ENCODE results near the gene SLC12A8. TPM values are rescaled to one million over a fixed set of nuclear protein-coding genes. Genes with fewer than 3 reads are reported as not detected.

The SLC12A8 gene
- total and polyA plus RNA-seq, 2 of the 13 experiments (the other 11 are each of a cell fraction or from before 2014, with no cell fraction given) = 0.44 to 0.71 TPM

GRCh38 chr3:125039131-125040100 lies 173.1 kb downstream of the SLC12A8 start (continued):
- no peak for TF ChIP-seq NBN (conservative IDR thresholded peaks at IDR 0.05)
- no peak for TF ChIP-seq ZSCAN12 (CRISPR knock-in tag; IDR thresholded peaks at IDR 0.05)
- no peak for TF ChIP-seq FOXK1 (CRISPR knock-in tag; IDR thresholded peaks at IDR 0.05; ENCODE audit: borderline replicate concordance, low read depth)
- TF ChIP-seq ZC3H13 (CRISPR knock-in tag; IDR thresholded peaks at IDR 0.05) = no peak
- no peak for TF ChIP-seq ZBTB7B (CRISPR knock-in tag; IDR thresholded peaks at IDR 0.05)

GRCh38 chr3:125037498-125038150 lies 174.9 kb downstream of the SLC12A8 start:
- Histone ChIP-seq H3K4me1 (ENCODE audit: insufficient read depth, low read length) (peaks cover 10% of the 10 kb centered on the region), H3K9ac (ENCODE audit: insufficient read depth, low read depth, low read length) (no peak overlapping the region), H3K27ac (ENCODE audit: extremely low read length, insufficient read depth, low read length) (no peak overlapping the region), H3K9me3 (ENCODE audit: low read length) (no peaks in the 10 kb centered on the region), H3K4me2 (ENCODE audit: low read depth, low read length) (no peak overlapping the region), H3K27me3 (ENCODE audit: control insufficient read depth in 1 of 2, insufficient read depth in 2 of 2, low read length in 2 of 2) (no peaks in the 10 kb centered on the region), H4K20me1 (ENCODE audit: insufficient read depth, low read length) (0 out of 2 replicates have a peak, but pooled peaks cover 2% of the 10 kb centered on the region), H3K79me2 (ENCODE audit: insufficient read depth, low read length) (peaks cover 23% of the 10 kb centered on the region), H3K36me3 (replicated peaks in 1 of 2; ENCODE audit: control insufficient read depth in 1 of 2, insufficient read depth in 2 of 2, low read length in 2 of 2) (peaks cover under 1 to 7% of the 10 kb centered on the region in 2 experiments; a peak in 2 of 5 replicates), H2AFZ (ENCODE audit: low read length) (no peak overlapping the region), H3K4me3 (replicated peaks in 1 of 3; ENCODE audit: insufficient read depth in 1 of 3, low read depth in 2 of 3, low read length in 3 of 3) (no peak overlapping the region)
- POLR2A ChIA-PET = no interaction called here
- no peak for TF ChIP-seq KDM5A (IDR thresholded peaks at IDR 0.05; ENCODE audit: borderline replicate concordance, low read length)
- 93% methylated on average over 2 of the region's 2 CpGs for WGBS (ENCODE audit: low lambda C conversion rate)
- CTCF ChIA-PET (ENCODE audit: low intra/inter-chr PET ratio, low total read pairs) = no interaction called here
- ATAC-seq (no peak), DNase-seq (ENCODE audit: low spot score) (no peak), FAIRE-seq (no peak)
- no TSS peak for BruUV-seq (replicated peaks)
- intact Hi-C loops (cut with micrococcal nuclease; ENCODE audit: unreplicated experiment) = no loop called here
- in situ Hi-C loops (cut with HindIII; ENCODE audit: extremely low pct_ligation_motif_present, low pct_unique_long_range_greater_than_20kb) = no loop called here

Measured in HepG2 (cell line).